ENCODE data around the gene SPRTN. TPM values are rescaled to one million over a fixed set of nuclear protein-coding genes. Genes with fewer than 3 reads are reported as not detected.

Gene SPRTN
- total and polyA plus RNA-seq, 2 of the 4 experiments (the other 2 are of a cell fraction) = 6.5 to 17.4 TPM

DNA sequence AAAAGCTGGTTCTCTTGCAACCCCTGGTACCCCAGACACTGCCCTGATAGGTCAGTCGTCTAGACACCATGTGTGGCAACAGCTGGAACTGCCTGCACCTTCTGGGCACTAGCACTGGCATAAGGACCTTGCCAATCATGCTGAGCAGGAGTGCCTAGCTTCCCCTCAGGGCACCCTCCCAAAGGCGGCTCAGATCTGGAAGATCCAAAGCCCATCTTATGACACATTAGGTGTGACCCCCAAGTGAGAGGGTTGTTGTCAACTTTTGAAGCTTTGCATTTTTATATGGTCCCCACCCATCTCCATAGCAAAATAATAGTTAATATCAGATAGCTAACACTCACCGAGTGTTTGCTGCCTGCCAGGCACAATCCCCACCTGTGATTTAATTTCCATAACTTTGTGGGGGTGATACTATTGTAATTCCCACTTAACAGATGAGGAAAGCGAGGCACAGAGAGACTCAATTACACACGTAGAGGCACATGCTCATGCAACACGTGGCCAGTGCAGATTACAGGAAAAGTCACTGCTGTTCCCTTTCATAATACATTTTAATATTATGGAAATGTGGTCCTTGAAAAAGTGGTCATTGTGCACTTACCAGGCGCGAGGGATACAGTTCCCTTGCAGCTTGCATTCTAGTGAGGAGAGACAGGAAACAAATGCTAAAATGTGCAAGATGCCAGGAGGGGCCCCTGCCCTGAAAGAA lies 26.2 kb upstream of the SPRTN start:
- Histone ChIP-seq H3K27me3 (ENCODE audit: control insufficient read depth, insufficient read depth, low read length) (no peaks in the 10 kb centered on the region), H4K91ac (ENCODE audit: insufficient read depth, low read depth, low read length) (no peak overlapping the region), H2AK9ac (replicated peaks; ENCODE audit: low read depth, low read length, poor library complexity) (no peak overlapping the region), H3K27ac (ENCODE audit: insufficient read depth, low read length) (no peak overlapping the region), H4K8ac (ENCODE audit: low read depth in 2 of 2, low read length in 2 of 2) (no peak overlapping the region), H3K9me1 (ENCODE audit: insufficient read depth, low read length) (no peaks in the 10 kb centered on the region), H2BK5ac (ENCODE audit: low read depth, low read length, poor library complexity, severe bottlenecking) (no peak overlapping the region), H2BK20ac (ENCODE audit: low read depth, low read length) (no peak overlapping the region), H3K36me3 (ENCODE audit: control insufficient read depth, insufficient read depth, low read length) (no peaks in the 10 kb centered on the region), H3K4me3 (ENCODE audit: insufficient read depth, low read depth, low read length) (no peak overlapping the region), H3K23ac (ENCODE audit: low read depth, low read length) (no peak overlapping the region), H3K4ac (ENCODE audit: low read depth, low read length) (no peak overlapping the region), H3K4me1 (ENCODE audit: control insufficient read depth, insufficient read depth, low read length) (no peaks in the 10 kb centered on the region), H3K9ac (ENCODE audit: low read depth, low read length) (no peak overlapping the region), H2AFZ (replicated peaks; ENCODE audit: low read length, poor library complexity) (no peak overlapping the region), H3K79me1 (ENCODE audit: low read depth in 1 of 2, low read length in 2 of 2) (no peaks in the 10 kb centered on the region), H2BK15ac (ENCODE audit: low read depth, low read length) (no peak overlapping the region), H3K14ac (replicated peaks; ENCODE audit: low read depth, low read length) (no peak overlapping the region), H3K18ac (ENCODE audit: low read depth, low read length) (no peak overlapping the region), H3K4me2 (ENCODE audit: low read depth, low read length) (no peak overlapping the region), H4K20me1 (ENCODE audit: insufficient read depth, low read length) (no peaks in the 10 kb centered on the region), H3K9me3 (ENCODE audit: control insufficient read depth, insufficient read depth, low read length) (no peaks in the 10 kb centered on the region), H2AK5ac (ENCODE audit: low read depth, low read length) (no peak overlapping the region), H4K5ac (ENCODE audit: low read depth, low read length) (no peak overlapping the region), H2BK120ac (ENCODE audit: low read depth, low read length) (no peak overlapping the region), H3K56ac (ENCODE audit: extremely low read depth, insufficient read depth, low read length) (no peak overlapping the region)
- in situ Hi-C loops (cut with MboI; ENCODE audit: low sequenced_read_pairs) = no loop called here
- 20% methylated on average over 1 of the region's 8 CpGs; no CpG with 5 or more reads in 1 of the 2 experiments for WGBS, 2 experiments (ENCODE audit: extremely low coverage in 2 of 2, insufficient read length in 1 of 2)
- dilution Hi-C loops (cut with HindIII; ENCODE audit: low sequenced_read_pairs, unreplicated experiment) = no loop called here
- no peak for DNase-seq
- CTCF ChIA-PET = no interaction called here
- ATAC-seq (ENCODE audit: low read depth) = no peak
- intact Hi-C loops (cut with micrococcal nuclease) = no loop called here
- TF ChIP-seq, protein P1, sequence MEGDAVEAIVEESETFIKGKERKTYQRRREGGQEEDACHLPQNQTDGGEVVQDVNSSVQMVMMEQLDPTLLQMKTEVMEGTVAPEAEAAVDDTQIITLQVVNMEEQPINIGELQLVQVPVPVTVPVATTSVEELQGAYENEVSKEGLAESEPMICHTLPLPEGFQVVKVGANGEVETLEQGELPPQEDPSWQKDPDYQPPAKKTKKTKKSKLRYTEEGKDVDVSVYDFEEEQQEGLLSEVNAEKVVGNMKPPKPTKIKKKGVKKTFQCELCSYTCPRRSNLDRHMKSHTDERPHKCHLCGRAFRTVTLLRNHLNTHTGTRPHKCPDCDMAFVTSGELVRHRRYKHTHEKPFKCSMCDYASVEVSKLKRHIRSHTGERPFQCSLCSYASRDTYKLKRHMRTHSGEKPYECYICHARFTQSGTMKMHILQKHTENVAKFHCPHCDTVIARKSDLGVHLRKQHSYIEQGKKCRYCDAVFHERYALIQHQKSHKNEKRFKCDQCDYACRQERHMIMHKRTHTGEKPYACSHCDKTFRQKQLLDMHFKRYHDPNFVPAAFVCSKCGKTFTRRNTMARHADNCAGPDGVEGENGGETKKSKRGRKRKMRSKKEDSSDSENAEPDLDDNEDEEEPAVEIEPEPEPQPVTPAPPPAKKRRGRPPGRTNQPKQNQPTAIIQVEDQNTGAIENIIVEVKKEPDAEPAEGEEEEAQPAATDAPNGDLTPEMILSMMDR (conservative IDR thresholded peaks at IDR 0.05; ENCODE audit: low read depth, low read length) = no peak
- TF ChIP-seq POLR2A (IDR thresholded peaks at IDR 0.05; ENCODE audit: low read depth, low read length) (no peak), MAZ (IDR thresholded peaks at IDR 0.05; ENCODE audit: borderline replicate concordance, low read depth, low read length) (no peak), RAD21 (IDR thresholded peaks at IDR 0.05; ENCODE audit: low read length) (no peak), CHD1 (IDR thresholded peaks at IDR 0.05; ENCODE audit: low read depth, low read length) (no peak), NFE2L2 (IDR thresholded peaks at IDR 0.05; ENCODE audit: low read depth, low read length) (no peak)
- POLR2A ChIA-PET (ENCODE audit: unreplicated experiment) = no interaction called here
- BruUV-seq (replicated peaks) = no TSS peak
